ENCODE data around the gene SFMBT2. TPM values are rescaled to one million over a fixed set of nuclear protein-coding genes. Genes with fewer than 3 reads are reported as not detected.

The SFMBT2 gene
- total RNA-seq, 1 experiment from 2014 or later: 0.02 TPM

GRCh38 chr10:7275761-7276440 lies 134.9 kb downstream of the SFMBT2 start:
- Histone ChIP-seq H3K9ac (ENCODE audit: low read length) (no peak overlapping the region), H2AFZ (ENCODE audit: low read depth, low read length, poor library complexity, severe bottlenecking) (no peak overlapping the region), H3K4me2 (ENCODE audit: low read length) (no peak overlapping the region), H3K9me3 (ENCODE audit: control insufficient read depth in 1 of 2, insufficient read depth in 1 of 2, low read depth in 1 of 2, low read length in 2 of 2) (no peaks in the 10 kb centered on the region), H3K4me1 (ENCODE audit: control insufficient read depth in 1 of 2, insufficient read depth in 2 of 2, low read length in 2 of 2) (no peaks in the 10 kb centered on the region), H3K27me3 (ENCODE audit: insufficient read depth, low read length) (peaks cover 6% of the 10 kb centered on the region; the same call in 1 of the 2 replicates), H3K9me2 (ENCODE audit: insufficient read depth) (no peaks in the 10 kb centered on the region), H3K4me3 (replicated peaks in 1 of 2; ENCODE audit: low read depth in 1 of 2, low read length in 2 of 2) (no peak overlapping the region), H4K20me1 (ENCODE audit: insufficient read depth) (no peaks in the 10 kb centered on the region), H3K36me3 (ENCODE audit: control insufficient read depth in 1 of 2, insufficient read depth in 2 of 2, low read length in 2 of 2) (no peaks in the 10 kb centered on the region), H3K79me2 (ENCODE audit: insufficient read depth, low read length) (no peaks in the 10 kb centered on the region), H3K27ac (ENCODE audit: low read depth, low read length) (no peak overlapping the region)
- no TSS peak for BruUV-seq (replicated peaks)
- TF ChIP-seq, protein P1, sequence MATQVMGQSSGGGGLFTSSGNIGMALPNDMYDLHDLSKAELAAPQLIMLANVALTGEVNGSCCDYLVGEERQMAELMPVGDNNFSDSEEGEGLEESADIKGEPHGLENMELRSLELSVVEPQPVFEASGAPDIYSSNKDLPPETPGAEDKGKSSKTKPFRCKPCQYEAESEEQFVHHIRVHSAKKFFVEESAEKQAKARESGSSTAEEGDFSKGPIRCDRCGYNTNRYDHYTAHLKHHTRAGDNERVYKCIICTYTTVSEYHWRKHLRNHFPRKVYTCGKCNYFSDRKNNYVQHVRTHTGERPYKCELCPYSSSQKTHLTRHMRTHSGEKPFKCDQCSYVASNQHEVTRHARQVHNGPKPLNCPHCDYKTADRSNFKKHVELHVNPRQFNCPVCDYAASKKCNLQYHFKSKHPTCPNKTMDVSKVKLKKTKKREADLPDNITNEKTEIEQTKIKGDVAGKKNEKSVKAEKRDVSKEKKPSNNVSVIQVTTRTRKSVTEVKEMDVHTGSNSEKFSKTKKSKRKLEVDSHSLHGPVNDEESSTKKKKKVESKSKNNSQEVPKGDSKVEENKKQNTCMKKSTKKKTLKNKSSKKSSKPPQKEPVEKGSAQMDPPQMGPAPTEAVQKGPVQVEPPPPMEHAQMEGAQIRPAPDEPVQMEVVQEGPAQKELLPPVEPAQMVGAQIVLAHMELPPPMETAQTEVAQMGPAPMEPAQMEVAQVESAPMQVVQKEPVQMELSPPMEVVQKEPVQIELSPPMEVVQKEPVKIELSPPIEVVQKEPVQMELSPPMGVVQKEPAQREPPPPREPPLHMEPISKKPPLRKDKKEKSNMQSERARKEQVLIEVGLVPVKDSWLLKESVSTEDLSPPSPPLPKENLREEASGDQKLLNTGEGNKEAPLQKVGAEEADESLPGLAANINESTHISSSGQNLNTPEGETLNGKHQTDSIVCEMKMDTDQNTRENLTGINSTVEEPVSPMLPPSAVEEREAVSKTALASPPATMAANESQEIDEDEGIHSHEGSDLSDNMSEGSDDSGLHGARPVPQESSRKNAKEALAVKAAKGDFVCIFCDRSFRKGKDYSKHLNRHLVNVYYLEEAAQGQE (IDR thresholded peaks at IDR 0.05; ENCODE audit: low read depth): no peak
- TF ChIP-seq CBX3 (IDR thresholded peaks at IDR 0.05; ENCODE audit: low read depth) (no peak), CEBPB (IDR thresholded peaks at IDR 0.05; ENCODE audit: low read depth) (no peak), YY1 (IDR thresholded peaks at IDR 0.05; ENCODE audit: extremely low read depth, insufficient replicate concordance, low read depth, low read length) (no peak), SP1 (IDR thresholded peaks at IDR 0.05; ENCODE audit: low read depth) (no peak), SIN3A (IDR thresholded peaks at IDR 0.05; ENCODE audit: low read depth) (no peak), ELF1 (IDR thresholded peaks at IDR 0.05; ENCODE audit: borderline replicate concordance, low read depth) (no peak), ZFX (IDR thresholded peaks at IDR 0.05) (no peak), EGR1 (IDR thresholded peaks at IDR 0.05; ENCODE audit: low read depth) (no peak), CTCF (IDR thresholded peaks at IDR 0.05 in 2 of 3, conservative IDR thresholded peaks at IDR 0.05 in 1 of 3; ENCODE audit: borderline replicate concordance in 1 of 3, insufficient read depth in 1 of 3, low read depth in 2 of 3, low read length in 2 of 3) (no peak), POLR2A (IDR thresholded peaks at IDR 0.05; ENCODE audit: borderline replicate concordance, extremely low read depth, insufficient read depth, insufficient read length) (no peak)
- TF ChIP-seq, protein P2, sequence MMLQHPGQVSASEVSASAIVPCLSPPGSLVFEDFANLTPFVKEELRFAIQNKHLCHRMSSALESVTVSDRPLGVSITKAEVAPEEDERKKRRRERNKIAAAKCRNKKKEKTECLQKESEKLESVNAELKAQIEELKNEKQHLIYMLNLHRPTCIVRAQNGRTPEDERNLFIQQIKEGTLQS (IDR thresholded peaks at IDR 0.05): no peak
- TF ChIP-seq, protein P3, sequence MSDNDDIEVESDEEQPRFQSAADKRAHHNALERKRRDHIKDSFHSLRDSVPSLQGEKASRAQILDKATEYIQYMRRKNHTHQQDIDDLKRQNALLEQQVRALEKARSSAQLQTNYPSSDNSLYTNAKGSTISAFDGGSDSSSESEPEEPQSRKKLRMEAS (IDR thresholded peaks at IDR 0.05): no peak
- intact Hi-C loops (cut with micrococcal nuclease): no loop called here
- CTCF ChIA-PET: no interaction called here
- RAD21 ChIA-PET (ENCODE audit: low non-redundant PET in 1 of 2, low total read pairs in 2 of 2, uncharacterized antibody in 2 of 2, unreplicated experiment in 2 of 2): no interaction called here
- ATAC-seq (no peak), DNase-seq (ENCODE audit: low read depth, low spot score) (no peak)
- POLR2A ChIA-PET: no interaction called here

All from HCT116 (cell line).